ENCODE results near the gene CYP27B1. TPM values are rescaled to one million over a fixed set of nuclear protein-coding genes. Genes with fewer than 3 reads are reported as not detected.
"Not testable (repeated sequence)": the region's sequence is repeated elsewhere in the genome, so short reads cannot be mapped to it uniquely, and the experiment has no call there.

CYP27B1 gene
- total RNA-seq, 1 donor from 2014 or later: 2.4 TPM

DNA sequence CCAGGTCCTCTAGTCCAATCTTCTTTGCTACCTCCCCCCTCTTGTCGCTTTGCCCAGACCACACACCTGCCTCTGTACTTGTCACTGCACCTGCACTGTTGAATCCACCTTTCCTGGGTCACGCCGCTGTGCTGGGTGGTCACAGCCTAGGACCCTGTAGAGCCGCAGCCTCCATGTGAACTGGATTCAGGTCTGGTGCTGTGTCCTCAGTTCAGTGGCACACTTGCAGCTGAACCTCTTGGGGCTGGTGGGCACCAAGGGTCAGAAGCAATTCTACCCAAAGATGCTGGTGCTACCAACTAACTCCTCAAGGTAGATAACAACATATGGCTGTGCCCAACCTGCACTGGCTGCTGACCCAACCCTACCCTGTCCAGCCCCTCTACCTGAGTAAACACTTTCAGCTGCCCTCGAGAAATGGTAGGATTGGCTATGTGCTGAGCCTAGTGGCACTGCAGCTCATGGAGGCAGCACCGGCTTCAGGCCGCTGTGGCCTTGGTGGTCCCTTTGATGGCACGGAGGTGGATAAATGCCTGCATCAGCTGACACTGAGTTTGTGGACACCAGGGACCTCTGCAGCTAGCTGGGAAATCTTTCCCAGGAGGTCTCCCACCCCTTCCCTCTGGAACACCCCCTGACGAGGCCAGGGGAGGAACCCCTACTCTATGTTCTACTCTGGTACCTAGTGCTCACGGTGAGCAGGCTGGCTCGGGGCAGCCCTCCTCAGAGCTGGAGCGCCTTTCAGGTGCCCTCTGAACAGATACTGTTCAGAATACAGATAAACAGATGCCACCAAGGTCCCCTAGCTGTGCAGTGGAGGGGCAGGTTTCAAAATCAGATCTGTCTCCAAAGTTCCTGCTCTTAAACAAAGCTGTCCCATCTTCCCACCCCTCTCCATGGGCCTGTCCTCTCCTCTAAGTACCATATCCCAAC lies 42.6 kb downstream of the CYP27B1 start:
- TF ChIP-seq, protein P1, sequence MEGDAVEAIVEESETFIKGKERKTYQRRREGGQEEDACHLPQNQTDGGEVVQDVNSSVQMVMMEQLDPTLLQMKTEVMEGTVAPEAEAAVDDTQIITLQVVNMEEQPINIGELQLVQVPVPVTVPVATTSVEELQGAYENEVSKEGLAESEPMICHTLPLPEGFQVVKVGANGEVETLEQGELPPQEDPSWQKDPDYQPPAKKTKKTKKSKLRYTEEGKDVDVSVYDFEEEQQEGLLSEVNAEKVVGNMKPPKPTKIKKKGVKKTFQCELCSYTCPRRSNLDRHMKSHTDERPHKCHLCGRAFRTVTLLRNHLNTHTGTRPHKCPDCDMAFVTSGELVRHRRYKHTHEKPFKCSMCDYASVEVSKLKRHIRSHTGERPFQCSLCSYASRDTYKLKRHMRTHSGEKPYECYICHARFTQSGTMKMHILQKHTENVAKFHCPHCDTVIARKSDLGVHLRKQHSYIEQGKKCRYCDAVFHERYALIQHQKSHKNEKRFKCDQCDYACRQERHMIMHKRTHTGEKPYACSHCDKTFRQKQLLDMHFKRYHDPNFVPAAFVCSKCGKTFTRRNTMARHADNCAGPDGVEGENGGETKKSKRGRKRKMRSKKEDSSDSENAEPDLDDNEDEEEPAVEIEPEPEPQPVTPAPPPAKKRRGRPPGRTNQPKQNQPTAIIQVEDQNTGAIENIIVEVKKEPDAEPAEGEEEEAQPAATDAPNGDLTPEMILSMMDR (IDR thresholded peaks at IDR 0.05): no peak
- DNase-seq (no peak), ATAC-seq (ENCODE audit: low read depth) (no peak)
- Mint-ChIP-seq H3K9me3 (no peaks in the 10 kb centered on the region), H3K27ac (peak overlapping the region; percentile 31), H3K36me3 (ENCODE audit: low read depth) (peaks cover 55% of the 10 kb centered on the region), H3K4me3 (no peak overlapping the region), H3K4me1 (peaks cover 12% of the 10 kb centered on the region), H3K27me3 (no peaks in the 10 kb centered on the region)
- intact Hi-C loops (cut with micrococcal nuclease): no loop called here
- ChIA-PET CTCF (no interaction called here), POLR2A (interaction anchor here (0.7 to 1.7 kb wide), 4 partner anchors 20 to 172 kb away, joined by 3 to 7 read pairs (median 4); partner anchors contain the start of gene TSPAN31)

DNA sequence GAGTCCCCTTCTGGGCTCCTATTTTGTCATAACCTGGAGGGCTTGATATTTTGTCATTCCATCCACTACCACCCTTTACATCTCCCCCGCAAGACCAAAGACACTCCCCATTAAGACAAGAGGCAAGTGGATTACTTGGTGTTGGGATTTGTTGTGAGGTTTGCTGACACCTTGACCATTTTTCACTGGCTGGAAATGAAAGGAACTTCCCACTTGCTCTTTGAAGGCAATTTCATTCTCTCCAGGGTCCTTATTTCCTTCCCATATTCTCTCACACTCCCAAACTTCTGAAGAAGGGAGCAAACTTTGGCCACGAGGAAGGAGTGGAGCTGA lies 43.3 kb downstream of the CYP27B1 start:
- ATAC-seq (ENCODE audit: low read depth) (no peak), DNase-seq (no peak)
- Mint-ChIP-seq H3K27ac (no peak overlapping the region), H3K4me3 (no peak overlapping the region), H3K36me3 (ENCODE audit: low read depth) (peaks cover 58% of the 10 kb centered on the region), H3K27me3 (no peaks in the 10 kb centered on the region), H3K4me1 (peaks cover 12% of the 10 kb centered on the region), H3K9me3 (no peaks in the 10 kb centered on the region)
- intact Hi-C loops (cut with micrococcal nuclease): no loop called here
- TF ChIP-seq, protein P1 (IDR thresholded peaks at IDR 0.05): no peak
- ChIA-PET POLR2A (interaction anchor here (1.7 kb wide), 1 partner anchor 33 kb away, joined by 4 read pairs; no protein-coding TSS in a partner anchor), CTCF (no interaction called here)

DNA sequence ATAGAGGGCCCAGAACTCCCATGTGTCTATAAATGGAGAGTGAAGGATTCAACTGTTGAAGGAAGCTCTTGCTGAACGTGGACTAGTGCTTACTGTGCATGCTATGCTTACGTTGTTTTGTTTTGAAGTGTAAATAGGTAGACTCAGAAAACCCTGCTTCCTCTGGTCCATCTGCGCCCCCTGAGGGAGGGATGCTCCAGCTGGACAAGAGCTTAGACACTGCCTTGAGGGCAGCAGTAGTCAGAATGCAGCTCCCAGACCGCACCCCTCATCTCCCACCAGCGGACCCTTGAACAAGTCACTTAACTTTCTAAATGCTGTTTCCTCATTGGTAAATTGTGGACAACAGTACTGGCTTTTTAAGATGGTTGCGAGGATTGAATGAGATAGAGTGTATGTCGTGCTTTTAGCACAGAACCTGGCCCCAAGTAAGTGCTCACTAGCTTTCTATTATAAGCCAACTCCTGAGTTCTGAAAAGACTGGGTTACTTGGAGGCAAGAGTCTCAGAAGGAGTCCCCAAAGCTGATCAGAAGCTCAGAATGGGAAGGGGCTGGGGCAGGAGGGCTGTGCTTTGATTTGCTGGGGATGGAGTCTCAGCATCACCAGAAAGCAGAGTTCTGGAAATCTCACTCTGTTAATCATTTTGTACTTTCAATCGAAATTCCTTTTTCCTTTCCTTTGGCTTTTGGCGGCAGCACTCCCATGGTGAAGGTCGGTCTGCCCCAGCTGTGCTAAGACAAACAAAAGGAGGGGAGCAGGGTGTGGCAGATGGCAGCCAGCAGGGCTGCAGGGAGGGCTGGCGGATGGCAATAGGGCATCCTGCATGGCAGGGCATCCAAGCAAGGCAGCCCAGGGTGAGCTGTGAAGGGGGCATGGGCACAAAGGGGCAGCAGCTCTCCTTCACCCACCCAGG lies 43.9 kb downstream of the CYP27B1 start:
- CTCF ChIA-PET: no interaction called here
- peaks cover 12% of the 10 kb centered on the region for H3K4me1 Mint-ChIP-seq

DNA sequence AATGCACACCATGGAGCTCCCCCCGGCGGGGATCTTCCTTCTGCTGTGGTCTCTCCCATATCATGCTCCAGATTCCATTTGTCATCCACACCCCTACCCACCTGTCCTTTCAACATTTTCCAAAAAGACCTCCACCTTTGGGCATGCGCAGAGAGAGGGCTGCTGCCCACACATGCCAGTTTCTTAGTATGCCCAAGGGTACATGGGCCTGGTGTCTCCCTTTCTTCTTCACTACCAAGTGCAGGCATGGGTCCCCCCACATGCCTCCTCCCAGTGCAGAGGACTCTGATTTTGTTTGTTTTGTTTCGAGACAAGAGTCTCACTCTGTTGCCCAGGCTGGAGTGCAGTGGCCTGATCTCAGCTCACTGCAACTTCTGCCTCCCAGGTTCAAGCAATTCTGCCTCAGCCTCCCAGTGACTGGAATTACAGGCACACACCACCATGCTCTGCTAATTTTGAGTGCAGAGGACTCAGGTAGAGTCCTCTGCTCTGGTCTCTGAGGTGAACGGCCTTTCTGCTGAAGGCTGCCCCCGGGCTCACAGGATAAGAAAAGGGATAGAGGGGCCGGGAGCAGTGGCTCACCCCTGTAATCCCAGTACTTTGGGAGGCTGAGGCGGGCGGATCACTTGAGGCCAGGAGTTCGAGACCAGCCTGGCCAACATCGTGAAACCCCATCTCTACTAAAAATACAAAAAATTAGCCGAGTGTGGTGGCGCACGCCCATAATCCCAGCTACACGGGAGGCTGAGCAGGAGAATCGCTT lies 44.9 kb downstream of the CYP27B1 start:
- H3K9me3 Mint-ChIP-seq; H3K4me3 Mint-ChIP-seq; ATAC-seq (ENCODE audit: low read depth); H3K27me3 Mint-ChIP-seq; DNase-seq; H3K27ac Mint-ChIP-seq; CTCF ChIA-PET: not testable (repeated sequence)
- intact Hi-C loops (cut with micrococcal nuclease): loop anchor here (2.0 kb wide), 1 partner anchor 21 kb away; no protein-coding TSS in a partner anchor
- Mint-ChIP-seq H3K36me3 (ENCODE audit: low read depth) (peaks cover 58% of the 10 kb centered on the region), H3K4me1 (peaks cover 12% of the 10 kb centered on the region)
- POLR2A ChIA-PET: interaction anchor here (0.7 to 1.2 kb wide), 2 partner anchors 9 to 117 kb away, joined by 5 to 7 read pairs; partner anchors contain the start of gene DTX3

More for the DNA sequence above, 43.9 kb downstream of the CYP27B1 start:
- no peak for ATAC-seq (ENCODE audit: low read depth)
- H3K4me3 Mint-ChIP-seq: no peak overlapping the region
- no peaks in the 10 kb centered on the region for H3K9me3 Mint-ChIP-seq
- no peak for DNase-seq
- intact Hi-C loops (cut with micrococcal nuclease): no loop called here
- TF ChIP-seq, protein P1 (IDR thresholded peaks at IDR 0.05): no peak
- H3K27me3 Mint-ChIP-seq: no peaks in the 10 kb centered on the region
- peaks cover 60% of the 10 kb centered on the region for H3K36me3 Mint-ChIP-seq (ENCODE audit: low read depth)
- POLR2A ChIA-PET: interaction anchor here (0.7 to 1.7 kb wide), 3 partner anchors 10 to 118 kb away, joined by 4 to 7 read pairs (median 5); partner anchors contain the start of gene DTX3
- H3K27ac Mint-ChIP-seq: no peak overlapping the region
